Panc1 (cell line): Measurements from ENCODE around the gene PRPF40B. TPM values are rescaled to one million over a fixed set of nuclear protein-coding genes. Genes with fewer than 3 reads are reported as not detected.
A peak's percentile ranks its signal among the peaks of the same experiment; 100 is the strongest.

Experiments used
- ATAC-seq: fragments of 200-7000 bp; cut with Tn5 transposase; 2 replicates; pipeline ENCODE4 v1.9.1; 2020; ENCODE audit warnings: mild to moderate bottlenecking, moderate library complexity
- BruUV-seq: library from RNA; stranded (reverse); fragments of 400-500 nt; replicated peaks from 2 replicates; lab custom pipeline; 2021; lab: Mats Ljungman, UMichigan
- CTCF ChIA-PET: fragments of 300-600 bp; sonication (Branson Sonifier 250); formaldehyde crosslinking; loops from one replicate; lab custom pipeline; 2022; ENCODE audit warnings: antibody characterized with exemption; lab: Charles Lee
- POLR2A ChIA-PET: fragments of 300-600 bp; sonication (Branson Sonifier 250); formaldehyde crosslinking; loops from one replicate; lab custom pipeline; 2022; ENCODE audit warnings: antibody characterized with exemption; lab: Charles Lee
- DNase-seq: peaks from one replicate; pipeline ENCODE4 v3.0.0-alpha.2; 2010; ENCODE audit warnings: low read depth, low spot score
- H3K27ac ChIP-seq: 2 replicates; pipeline ENCODE4 v1.5.1; 2011; ENCODE audit warnings: mild to moderate bottlenecking, low read length, inconsistent platforms
- H3K27me3 ChIP-seq: fragments of 200-500 bp; sonication (Bioruptor generic); 2 replicates; pipeline ENCODE4 v1.6.0; 2014; ENCODE audit warnings: low read length, inconsistent platforms; ENCODE audit not compliant: control insufficient read depth, insufficient read depth
- H3K36me3 ChIP-seq: fragments of 200-500 bp; sonication (Bioruptor generic); 2 replicates; pipeline ENCODE4 v1.5.1; 2014; ENCODE audit warnings: inconsistent platforms, mild to moderate bottlenecking, low read length, moderate library complexity; ENCODE audit not compliant: control insufficient read depth, insufficient read depth
- H3K4me1 ChIP-seq: 2 replicates; pipeline ENCODE4 v1.5.1; 2011; ENCODE audit warnings: inconsistent platforms, mild to moderate bottlenecking, low read length, moderate library complexity; ENCODE audit not compliant: control insufficient read depth, insufficient read depth
- H3K4me3 ChIP-seq, 2 experiments: 2 replicates each; pipeline ENCODE4 v1.5.1; 2011 to 2012; ENCODE audit warnings: low read depth in 2 of 2, low read length in 2 of 2, mild to moderate bottlenecking in 2 of 2, inconsistent platforms in 1 of 2, moderate library complexity in 1 of 2
- H3K9me3 ChIP-seq: fragments of 200-500 bp; sonication (Bioruptor generic); 2 replicates; pipeline ENCODE4 v1.5.1; 2014; ENCODE audit warnings: low read depth, mild to moderate bottlenecking, inconsistent platforms, low read length, moderate library complexity; ENCODE audit not compliant: control insufficient read depth, insufficient read depth
- POLR2AphosphoS5 ChIP-seq: IDR thresholded peaks from 2 replicates; pipeline ENCODE4 v1.6.1; 2012; ENCODE audit warnings: mild to moderate bottlenecking, low read depth, low read length, moderate library complexity
- SIN3A ChIP-seq: IDR thresholded peaks from 2 replicates; pipeline ENCODE4 v1.6.1; 2012; ENCODE audit warnings: low read depth, mild to moderate bottlenecking, low read length, moderate library complexity, borderline replicate concordance; ENCODE audit not compliant: insufficient read depth
- TCF7L2 ChIP-seq: IDR thresholded peaks from 2 replicates; pipeline ENCODE4 v1.6.1; 2011; ENCODE audit warnings: mild to moderate bottlenecking, low read depth, low read length, inconsistent platforms
- in situ Hi-C: cut with HindIII; loops from 2 replicates; pipeline ENCODE4 v1.10.0; 2016; ENCODE audit warnings: low sequenced_read_pairs, low pct_unique_long_range_greater_than_20kb
- intact Hi-C: fragments of 100-400 bp; cut with micrococcal nuclease; formaldehyde crosslinking; loops from one replicate; pipeline ENCODE4 v1.10.0; 2022; ENCODE audit not compliant: unreplicated experiment
- total RNA-seq: library from RNA; stranded (reverse); gene quantifications from one replicate; pipeline ENCODE4 v1.2.1, GENCODE V29; 2021; ENCODE audit not compliant: unreplicated experiment
- TF ChIP-seq, protein P1 (sequence below), 2 experiments: IDR thresholded peaks; 2 replicates each; pipeline ENCODE4 v1.6.1; 2011 to 2012; ENCODE audit warnings: low read depth in 2 of 2, control low read depth in 1 of 2, low read length in 1 of 2, mild to moderate bottlenecking in 1 of 2, moderate library complexity in 1 of 2; ENCODE audit not compliant: insufficient read depth in 1 of 2
- TF ChIP-seq, protein P2 (sequence below): fragments of 450-650 bp; IDR thresholded peaks from 2 replicates; pipeline ENCODE4 v1.5.1; 2017; ENCODE audit warnings: mild to moderate bottlenecking

Gene PRPF40B
- total RNA-seq, 1 experiment from 2014 or later = 26.3 TPM

DNA sequence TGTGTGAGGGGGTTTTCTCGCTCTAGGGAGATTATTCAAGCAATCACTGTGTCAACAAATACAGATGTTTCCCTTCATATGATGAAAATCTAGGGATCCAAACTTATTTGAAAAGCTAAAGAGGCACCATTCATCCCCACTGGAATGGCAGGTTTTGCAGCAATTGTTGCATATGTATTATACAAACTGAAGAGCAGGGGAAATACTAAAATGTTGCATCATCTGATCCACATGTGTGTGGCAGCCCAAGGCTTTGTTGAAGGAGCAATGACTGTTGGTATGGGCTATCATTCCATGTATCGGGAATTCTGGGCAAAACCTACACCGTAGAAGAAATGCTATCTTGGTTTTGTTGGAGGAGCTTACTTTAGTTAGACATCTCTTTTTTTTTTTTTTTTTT, 4.1 kb upstream of the PRPF40B start:
- Histone ChIP-seq H3K4me3 (no peak overlapping the region), H3K36me3 (no peaks in the 10 kb centered on the region), H3K9me3 (no peaks in the 10 kb centered on the region), H3K27ac (no peak overlapping the region), H3K27me3 (peaks cover 2% of the 10 kb centered on the region; the same call in 1 of the 2 replicates), H3K4me1 (peaks cover 9% of the 10 kb centered on the region)
- in situ Hi-C loops = no loop called here
- no TSS peak for BruUV-seq
- CTCF ChIA-PET = no interaction called here
- no peak for DNase-seq
- no peak for TF ChIP-seq TCF7L2
- TF ChIP-seq, protein P1, sequence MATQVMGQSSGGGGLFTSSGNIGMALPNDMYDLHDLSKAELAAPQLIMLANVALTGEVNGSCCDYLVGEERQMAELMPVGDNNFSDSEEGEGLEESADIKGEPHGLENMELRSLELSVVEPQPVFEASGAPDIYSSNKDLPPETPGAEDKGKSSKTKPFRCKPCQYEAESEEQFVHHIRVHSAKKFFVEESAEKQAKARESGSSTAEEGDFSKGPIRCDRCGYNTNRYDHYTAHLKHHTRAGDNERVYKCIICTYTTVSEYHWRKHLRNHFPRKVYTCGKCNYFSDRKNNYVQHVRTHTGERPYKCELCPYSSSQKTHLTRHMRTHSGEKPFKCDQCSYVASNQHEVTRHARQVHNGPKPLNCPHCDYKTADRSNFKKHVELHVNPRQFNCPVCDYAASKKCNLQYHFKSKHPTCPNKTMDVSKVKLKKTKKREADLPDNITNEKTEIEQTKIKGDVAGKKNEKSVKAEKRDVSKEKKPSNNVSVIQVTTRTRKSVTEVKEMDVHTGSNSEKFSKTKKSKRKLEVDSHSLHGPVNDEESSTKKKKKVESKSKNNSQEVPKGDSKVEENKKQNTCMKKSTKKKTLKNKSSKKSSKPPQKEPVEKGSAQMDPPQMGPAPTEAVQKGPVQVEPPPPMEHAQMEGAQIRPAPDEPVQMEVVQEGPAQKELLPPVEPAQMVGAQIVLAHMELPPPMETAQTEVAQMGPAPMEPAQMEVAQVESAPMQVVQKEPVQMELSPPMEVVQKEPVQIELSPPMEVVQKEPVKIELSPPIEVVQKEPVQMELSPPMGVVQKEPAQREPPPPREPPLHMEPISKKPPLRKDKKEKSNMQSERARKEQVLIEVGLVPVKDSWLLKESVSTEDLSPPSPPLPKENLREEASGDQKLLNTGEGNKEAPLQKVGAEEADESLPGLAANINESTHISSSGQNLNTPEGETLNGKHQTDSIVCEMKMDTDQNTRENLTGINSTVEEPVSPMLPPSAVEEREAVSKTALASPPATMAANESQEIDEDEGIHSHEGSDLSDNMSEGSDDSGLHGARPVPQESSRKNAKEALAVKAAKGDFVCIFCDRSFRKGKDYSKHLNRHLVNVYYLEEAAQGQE (IDR thresholded peaks at IDR 0.05; ENCODE audit: insufficient read depth in 1 of 2, low read depth in 2 of 2, low read length in 1 of 2) = no peak
- TF ChIP-seq SIN3A = no peak
- TF ChIP-seq, protein P2, sequence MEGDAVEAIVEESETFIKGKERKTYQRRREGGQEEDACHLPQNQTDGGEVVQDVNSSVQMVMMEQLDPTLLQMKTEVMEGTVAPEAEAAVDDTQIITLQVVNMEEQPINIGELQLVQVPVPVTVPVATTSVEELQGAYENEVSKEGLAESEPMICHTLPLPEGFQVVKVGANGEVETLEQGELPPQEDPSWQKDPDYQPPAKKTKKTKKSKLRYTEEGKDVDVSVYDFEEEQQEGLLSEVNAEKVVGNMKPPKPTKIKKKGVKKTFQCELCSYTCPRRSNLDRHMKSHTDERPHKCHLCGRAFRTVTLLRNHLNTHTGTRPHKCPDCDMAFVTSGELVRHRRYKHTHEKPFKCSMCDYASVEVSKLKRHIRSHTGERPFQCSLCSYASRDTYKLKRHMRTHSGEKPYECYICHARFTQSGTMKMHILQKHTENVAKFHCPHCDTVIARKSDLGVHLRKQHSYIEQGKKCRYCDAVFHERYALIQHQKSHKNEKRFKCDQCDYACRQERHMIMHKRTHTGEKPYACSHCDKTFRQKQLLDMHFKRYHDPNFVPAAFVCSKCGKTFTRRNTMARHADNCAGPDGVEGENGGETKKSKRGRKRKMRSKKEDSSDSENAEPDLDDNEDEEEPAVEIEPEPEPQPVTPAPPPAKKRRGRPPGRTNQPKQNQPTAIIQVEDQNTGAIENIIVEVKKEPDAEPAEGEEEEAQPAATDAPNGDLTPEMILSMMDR = no peak
- POLR2A ChIA-PET = no interaction called here
- intact Hi-C loops = no loop called here
- no peak for ATAC-seq

GRCh38 chr12:49621651-49622500, 1.5 kb upstream of the PRPF40B start:
- no TSS peak for BruUV-seq
- DNase-seq (no peak), ATAC-seq (no peak)
- H3K4me1 ChIP-seq = peaks cover 9% of the 10 kb centered on the region
- ChIA-PET CTCF (interaction anchor here (0.6 to 0.7 kb wide), 2 partner anchors 11 to 15 kb away, joined by 3 to 11 read pairs; no protein-coding TSS in a partner anchor), POLR2A (interaction anchor here (0.6 kb wide), 1 partner anchor 17 kb away, joined by 4 read pairs; no protein-coding TSS in a partner anchor)
- TF ChIP-seq SIN3A (no peak), TCF7L2 (no peak), POLR2AphosphoS5 (no peak)
- TF ChIP-seq, protein P2 = no peak
- TF ChIP-seq, protein P1 (IDR thresholded peaks at IDR 0.05; ENCODE audit: insufficient read depth in 1 of 2, low read depth in 2 of 2, low read length in 1 of 2) = no peak
- in situ Hi-C loops (no loop called here), intact Hi-C loops (no loop called here)
- peaks cover 2% of the 10 kb centered on the region; the same call in 1 of the 2 replicates for H3K27me3 ChIP-seq
- peak overlapping the region; percentile 84 to 95 for H3K4me3 ChIP-seq
- peak overlapping the region; percentile 93 for H3K27ac ChIP-seq
- H3K36me3 ChIP-seq = no peaks in the 10 kb centered on the region
- no peaks in the 10 kb centered on the region for H3K9me3 ChIP-seq
